MM.1S (cell line): ENCODE measurements around the gene MS4A13.

Experiments
- DNase-seq: peaks from one replicate; pipeline ENCODE4 v3.0.0-alpha.2; 2015
- H2AFZ ChIP-seq: fragments of 300-600 bp; sonication (generic); 2 replicates; pipeline ENCODE4 v1.6.0; 2016; ENCODE audit warnings: antibody characterized with exemption, low read length
- H3F3A ChIP-seq: fragments of 300-600 bp; sonication (generic); 2 replicates; pipeline ENCODE4 v1.6.1; 2016; ENCODE audit warnings: mild to moderate bottlenecking, antibody characterized with exemption, low read length, moderate library complexity, mixed read lengths; ENCODE audit not compliant: insufficient read depth
- H3K27ac ChIP-seq: fragments of 300-600 bp; sonication (generic); 2 replicates; pipeline ENCODE4 v1.5.1; 2016; ENCODE audit warnings: mild to moderate bottlenecking, low read length
- H3K27me3 ChIP-seq: fragments of 300-600 bp; sonication (generic); replicated peaks from 2 replicates; pipeline ENCODE4 v1.6.0; 2016; ENCODE audit warnings: low read length; ENCODE audit not compliant: insufficient read depth
- H3K36me3 ChIP-seq: fragments of 300-600 bp; sonication (generic); replicated peaks from 2 replicates; pipeline ENCODE4 v1.6.1; 2016; ENCODE audit warnings: mild to moderate bottlenecking, low read length, mixed read lengths; ENCODE audit not compliant: insufficient read depth
- H3K4me1 ChIP-seq: fragments of 300-600 bp; sonication (generic); 2 replicates; pipeline ENCODE4 v1.6.1; 2016; ENCODE audit warnings: low read length, mixed read lengths
- H3K4me2 ChIP-seq: fragments of 300-600 bp; sonication (generic); 2 replicates; pipeline ENCODE4 v1.6.0; 2016; ENCODE audit warnings: low read depth, low read length
- H3K4me3 ChIP-seq: fragments of 300-600 bp; sonication (generic); 2 replicates; pipeline ENCODE4 v1.5.1; 2016; ENCODE audit warnings: low read length, mixed read lengths
- H3K79me2 ChIP-seq: fragments of 300-600 bp; sonication (generic); 2 replicates; pipeline ENCODE4 v1.6.1; 2016; ENCODE audit warnings: mixed run types, low read length, mixed read lengths
- H3K9ac ChIP-seq: fragments of 300-600 bp; sonication (generic); 2 replicates; pipeline ENCODE4 v1.6.1; 2016; ENCODE audit warnings: low read length, mixed read lengths
- H3K9me2 ChIP-seq: fragments of 300-600 bp; sonication (generic); replicated peaks from 2 replicates; pipeline ENCODE4 v1.6.1; 2016; ENCODE audit warnings: mild to moderate bottlenecking, low read length, mixed read lengths; ENCODE audit not compliant: insufficient read depth
- H3K9me3 ChIP-seq: fragments of 300-600 bp; sonication (generic); replicated peaks from 2 replicates; pipeline ENCODE4 v1.6.1; 2016; ENCODE audit warnings: mild to moderate bottlenecking, low read length, mixed read lengths; ENCODE audit not compliant: insufficient read depth
- H4K20me1 ChIP-seq: fragments of 300-600 bp; sonication (generic); 2 replicates; pipeline ENCODE4 v1.6.1; 2016; ENCODE audit warnings: mild to moderate bottlenecking, low read length, moderate library complexity, mixed read lengths; ENCODE audit not compliant: insufficient read depth
- CTCF ChIP-seq: fragments of 300-600 bp; sonication (generic); IDR thresholded peaks from 2 replicates; pipeline ENCODE4 v1.5.1; 2016; ENCODE audit warnings: antibody characterized with exemption, low read length, mixed read lengths
- EZH2 ChIP-seq: fragments of 300-600 bp; sonication (generic); optimal IDR thresholded peaks from 2 replicates; pipeline ENCODE3; 2017; ENCODE audit warnings: low read depth, mild to moderate bottlenecking, antibody characterized with exemption, low read length, mixed read lengths
- EZH2phosphoT487 ChIP-seq: fragments of 300-600 bp; sonication (generic); IDR thresholded peaks from 2 replicates; pipeline ENCODE4 v1.6.1; 2018; ENCODE audit warnings: antibody characterized with exemption, low read length

MS4A13 gene

DNA sequence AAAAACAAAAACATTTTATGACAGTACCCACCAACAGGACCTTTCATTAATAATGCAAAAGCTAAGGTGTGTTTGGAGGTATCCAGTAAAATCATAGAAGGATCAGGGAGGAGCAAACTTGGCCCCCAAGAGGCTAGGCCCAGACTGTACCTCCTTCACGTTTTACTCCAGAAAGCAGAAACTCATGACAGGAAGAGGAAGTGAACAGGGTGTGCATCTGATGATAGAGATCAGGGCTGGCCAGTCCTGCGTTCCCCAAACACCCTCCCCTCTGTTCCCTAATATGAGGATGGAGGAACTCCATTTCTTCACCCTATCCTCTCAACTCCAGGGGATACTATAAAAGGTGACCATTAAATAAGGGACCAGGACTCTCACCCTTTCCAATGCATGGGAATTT lies 32.8 kb upstream of the MS4A13 start:
- Histone ChIP-seq H3K9ac (no peak overlapping the region), H3K4me2 (no peak overlapping the region), H4K20me1 (no peaks in the 10 kb centered on the region), H3K9me2 (no peaks in the 10 kb centered on the region), H3K36me3 (no peaks in the 10 kb centered on the region), H3K4me3 (no peak overlapping the region), H3K79me2 (no peaks in the 10 kb centered on the region), H3F3A (peaks cover 7% of the 10 kb centered on the region), H3K9me3 (no peaks in the 10 kb centered on the region), H3K4me1 (peaks cover 29% of the 10 kb centered on the region), H3K27me3 (no peaks in the 10 kb centered on the region), H2AFZ (peak overlapping the region; percentile 57), H3K27ac (no peak overlapping the region)
- TF ChIP-seq EZH2phosphoT487 (no peak), CTCF (no peak), EZH2 (no peak)
- no peak for DNase-seq

DNA sequence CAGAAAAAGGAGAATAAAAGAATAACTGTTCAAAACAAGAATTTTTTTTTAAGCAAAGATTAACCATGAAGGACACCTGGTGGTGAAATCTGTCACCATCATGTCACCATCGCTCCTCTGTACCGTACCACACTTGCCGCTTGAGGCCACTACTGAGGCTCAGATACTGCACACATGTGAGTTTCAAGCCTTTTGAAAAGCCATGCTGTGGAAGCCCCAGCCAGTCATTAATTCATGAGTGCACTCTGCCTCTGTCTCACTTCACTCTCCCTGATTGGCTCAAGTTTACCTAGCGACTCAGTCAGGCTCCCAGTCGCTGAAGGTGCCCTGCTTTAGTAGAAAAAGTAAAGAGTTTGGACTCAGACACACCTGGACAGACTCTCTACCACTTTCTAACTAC lies 29.2 kb upstream of the MS4A13 start:
- H2AFZ ChIP-seq = 0 out of 2 replicates have a peak overlapping the region, but pooled peaks have one; percentile 4
- H3F3A ChIP-seq = no peaks in the 10 kb centered on the region
- no peaks in the 10 kb centered on the region for H3K27me3 ChIP-seq
- no peaks in the 10 kb centered on the region for H3K9me3 ChIP-seq
- no peaks in the 10 kb centered on the region for H4K20me1 ChIP-seq
- H3K9me2 ChIP-seq = no peaks in the 10 kb centered on the region
- no peak overlapping the region for H3K9ac ChIP-seq
- H3K27ac ChIP-seq = no peak overlapping the region
- TF ChIP-seq EZH2phosphoT487 = no peak
- peak; percentile 97 for TF ChIP-seq CTCF
- H3K4me1 ChIP-seq = peaks cover 16% of the 10 kb centered on the region; the same call in 1 of the 2 replicates
- no peaks in the 10 kb centered on the region for H3K79me2 ChIP-seq
- H3K4me3 ChIP-seq = no peak overlapping the region
- H3K4me2 ChIP-seq = no peak overlapping the region
- peak; percentile 90 for DNase-seq
- no peaks in the 10 kb centered on the region for H3K36me3 ChIP-seq

GRCh38 chr11:60492488-60493009 lies 22.6 kb upstream of the MS4A13 start, which contains the start of gene MS4A12:
TSS of gene MS4A12 (plus strand) at chr11:60492778. CDS start at chr11:60497319, 4,541 bp downstream.
- H3K4me1 ChIP-seq = peaks cover 10% of the 10 kb centered on the region
- no peaks in the 10 kb centered on the region for H4K20me1 ChIP-seq
- H3K36me3 ChIP-seq = no peaks in the 10 kb centered on the region
- no peaks in the 10 kb centered on the region for H3K27me3 ChIP-seq
- no peak within 1 kb of the TSS for H3K4me2 ChIP-seq
- H3K79me2 ChIP-seq = no peaks in the 10 kb centered on the region
- no peaks in the 10 kb centered on the region; the same call in 1 of the 2 replicates for H3F3A ChIP-seq
- H3K9me3 ChIP-seq = no peaks in the 10 kb centered on the region
- H3K4me3 ChIP-seq = no peak within 1 kb of the TSS
- no peak for DNase-seq
- no peak within 1 kb of the TSS for H2AFZ ChIP-seq
- H3K27ac ChIP-seq = no peak within 1 kb of the TSS
- TF ChIP-seq EZH2 = no peak
- TF ChIP-seq EZH2phosphoT487 = no peak
- no peak for TF ChIP-seq CTCF
- H3K9ac ChIP-seq = no peak within 1 kb of the TSS
- no peaks in the 10 kb centered on the region for H3K9me2 ChIP-seq
